ENCODE data around the gene SLC25A42.

- TF ChIP-seq CTCF (IDR thresholded peaks at IDR 0.05) (no peak), POLR2AphosphoS5 (IDR thresholded peaks at IDR 0.05; ENCODE audit: insufficient read depth in 1 of 2, low read depth in 1 of 2) (no peak), POLR2A (IDR thresholded peaks at IDR 0.05) (no peak)
These were observed 62.3 kb downstream of the SLC25A42 start for GRCh38 chr19:19126102-19126501.
